HepG2 (cell line): ENCODE data around the gene FBN2. TPM values are rescaled to one million over a fixed set of nuclear protein-coding genes. Genes with fewer than 3 reads are reported as not detected.

ENCODE experiments used
- ATAC-seq: fragments of 200-7000 bp; cut with Tn5 transposase; 3 replicates; pipeline ENCODE4 v1.9.1; 2020; ENCODE audit warnings: mild to moderate bottlenecking, moderate library complexity
- BruUV-seq: library from RNA; stranded (reverse); fragments of 400-500 nt; replicated peaks from 2 replicates; lab custom pipeline; 2021; lab: Mats Ljungman, UMichigan
- CTCF ChIA-PET: fragments of 300-600 bp; formaldehyde crosslinking; extraction: SDS; loops from one replicate; lab custom pipeline; 2021; ENCODE audit warnings: low total read pairs, inconsistent platforms, low intra/inter-chr PET ratio; lab: Yijun Ruan, JAX
- POLR2A ChIA-PET: fragments of 350-600 bp; sonication (Branson Sonifier 250); formaldehyde crosslinking; loops from one replicate; lab custom pipeline; 2020; ENCODE audit warnings: antibody characterized with exemption, inconsistent platforms; lab: Yijun Ruan, JAX
- DNase-seq: peaks from one replicate; pipeline ENCODE4 v3.0.0-alpha.2; 2015; ENCODE audit warnings: low spot score
- FAIRE-seq: peaks from 3 replicates; lab custom pipeline; 2011; peaks lifted over from hg19 to GRCh38; lab: Jason Lieb, UNC
- H2AFZ ChIP-seq: one replicate; pipeline ENCODE4 v1.6.1; 2011; ENCODE audit warnings: low read length, inconsistent platforms
- H3K27ac ChIP-seq: fragments of 300-600 bp; 3 replicates; pipeline ENCODE4 v1.8.0; 2011; ENCODE audit warnings: mixed run types, mild to moderate bottlenecking, mixed read lengths, low read length, inconsistent platforms; ENCODE audit not compliant: insufficient read depth; ENCODE audit errors: extremely low read length
- H3K27me3 ChIP-seq, 2 experiments: fragments of 200-600 bp in 1 of 2; 2 replicates in 1 of 2; 3 replicates in 1 of 2; pipeline versions ENCODE4 v1.6.0 to v1.8.0; 2011; ENCODE audit warnings: low read length in 2 of 2, mild to moderate bottlenecking in 2 of 2, moderate library complexity in 2 of 2, inconsistent platforms in 1 of 2; ENCODE audit not compliant: insufficient read depth in 2 of 2, control insufficient read depth in 1 of 2
- H3K36me3 ChIP-seq, 2 experiments: fragments of 200-600 bp in 1 of 2; replicated peaks in 1 of 2; 2 replicates in 1 of 2; 3 replicates in 1 of 2; pipeline versions ENCODE4 v1.5.1 to v1.8.0; 2011; ENCODE audit warnings: low read length in 2 of 2, inconsistent platforms in 1 of 2; ENCODE audit not compliant: insufficient read depth in 2 of 2, control insufficient read depth in 1 of 2
- H3K4me1 ChIP-seq: 2 replicates; pipeline ENCODE4 v1.5.1; 2012; ENCODE audit warnings: low read length, inconsistent platforms; ENCODE audit not compliant: insufficient read depth
- H3K4me2 ChIP-seq: 2 replicates; pipeline ENCODE4 v1.6.0; 2011; ENCODE audit warnings: low read depth, low read length, inconsistent platforms
- H3K4me3 ChIP-seq, 3 experiments: fragments of 200-600 bp in 1 of 3; sonication (generic), shearing (Covaris generic) in 1 of 3; replicated peaks in 1 of 3; 2 replicates each; pipeline ENCODE4 v1.5.1; 2011 to 2016; ENCODE audit warnings: low read length in 3 of 3, inconsistent platforms in 2 of 3, low read depth in 2 of 3, mild to moderate bottlenecking in 2 of 3, control low read depth in 1 of 3, mixed read lengths in 1 of 3; ENCODE audit not compliant: insufficient read depth in 1 of 3
- H3K79me2 ChIP-seq: one replicate; pipeline ENCODE4 v1.6.1; 2011; ENCODE audit warnings: low read length, inconsistent platforms; ENCODE audit not compliant: insufficient read depth
- H3K9ac ChIP-seq: 2 replicates; pipeline ENCODE4 v1.6.0; 2011; ENCODE audit warnings: mild to moderate bottlenecking, low read depth, low read length, inconsistent platforms; ENCODE audit not compliant: insufficient read depth
- H3K9me3 ChIP-seq: 2 replicates; pipeline ENCODE4 v1.5.1; 2012; ENCODE audit warnings: mild to moderate bottlenecking, low read length
- H4K20me1 ChIP-seq: 2 replicates; pipeline ENCODE4 v1.6.0; 2011; ENCODE audit warnings: inconsistent platforms, mild to moderate bottlenecking, low read length, moderate library complexity; ENCODE audit not compliant: insufficient read depth
- FOXO1 ChIP-seq: sonication (generic); formaldehyde crosslinking; IDR thresholded peaks from 2 replicates; pipeline ENCODE4 v1.4.0; 2020; ENCODE audit warnings: missing genetic modification reagents
- IRF1 ChIP-seq: sonication (generic); formaldehyde crosslinking; IDR thresholded peaks from 2 replicates; pipeline ENCODE4 v1.4.0; 2020; ENCODE audit warnings: low read depth, mild to moderate bottlenecking, missing genetic modification reagents
- KDM5A ChIP-seq: fragments of 200-600 bp; sonication (generic); IDR thresholded peaks from 2 replicates; pipeline ENCODE4 v1.7.0; 2018; ENCODE audit warnings: antibody characterized with exemption, mild to moderate bottlenecking, low read length, borderline replicate concordance
- KMT2A ChIP-seq: sonication (generic); formaldehyde crosslinking; IDR thresholded peaks from 2 replicates; pipeline ENCODE4 v1.4.0; 2020; ENCODE audit warnings: missing genetic modification reagents
- MNT ChIP-seq: fragments of 450-650 bp; IDR thresholded peaks from 2 replicates; pipeline ENCODE4 v1.6.1; 2016
- NR3C1 ChIP-seq: sonication (generic); formaldehyde crosslinking; IDR thresholded peaks from 2 replicates; pipeline ENCODE4 v1.4.0; 2020; ENCODE audit warnings: missing genetic modification reagents
- PHF20 ChIP-seq: sonication (generic); formaldehyde crosslinking; IDR thresholded peaks from 2 replicates; pipeline ENCODE4 v1.5.0; 2020; ENCODE audit warnings: mild to moderate bottlenecking, missing genetic modification reagents
- SP140L ChIP-seq: sonication (generic); formaldehyde crosslinking; IDR thresholded peaks from 2 replicates; pipeline ENCODE4 v1.4.0; 2020; ENCODE audit warnings: missing genetic modification reagents, borderline replicate concordance
- ZNF180 ChIP-seq: sonication (generic); formaldehyde crosslinking; IDR thresholded peaks from 2 replicates; pipeline ENCODE4 v1.4.0; 2020; ENCODE audit warnings: low read depth, missing genetic modification reagents, borderline replicate concordance
- ZNF577 ChIP-seq: sonication (generic); formaldehyde crosslinking; IDR thresholded peaks from 2 replicates; pipeline ENCODE4 v1.4.0; 2020; ENCODE audit warnings: mild to moderate bottlenecking, low read depth, missing genetic modification reagents, borderline replicate concordance
- WGBS: methylation state at CpG from one replicate; pipeline ENCODE4 v1.1.6; 2017; ENCODE audit warnings: low lambda C conversion rate; 5-methylcytosine and 5-hydroxymethylcytosine counted together
- in situ Hi-C: cut with HindIII; loops from 2 replicates; pipeline ENCODE4 v1.10.0; 2017; ENCODE audit warnings: low pct_unique_long_range_greater_than_20kb; ENCODE audit not compliant: extremely low pct_ligation_motif_present
- intact Hi-C: fragments of 100-400 bp; cut with micrococcal nuclease; formaldehyde crosslinking; loops from one replicate; pipeline ENCODE4 v1.10.0; 2022; ENCODE audit not compliant: unreplicated experiment
- polyA plus RNA-seq, 8 experiments: library from polyadenylated mRNA; depleted of rRNA in 3 of 8; stranded (reverse) in 7 of 8; unstranded in 1 of 8; fragments of >200 nt; fragmentation: Illumina TruSeq in 4 of 8; extraction: Trizol in 4 of 8; gene quantifications; 2 replicates each; pipeline versions ENCODE4 v1.2.1 to v1.2.3, GENCODE V29; 2011 to 2016; ENCODE audit warnings: low read depth in 4 of 8, missing spikeins in 1 of 8, mixed read lengths in 1 of 8; ENCODE audit not compliant: insufficient read depth in 1 of 8
- total RNA-seq, 5 experiments: library from RNA; depleted of rRNA; stranded (reverse); fragments of >200 nt; fragmentation: Illumina TruSeq; extraction: Trizol; gene quantifications; 2 replicates each; pipeline ENCODE4 v1.2.3, GENCODE V29; 2016; ENCODE audit warnings: low read depth in 1 of 5

Gene FBN2
- total and polyA plus RNA-seq, 2 of the 13 experiments (the other 11 are each of a cell fraction or from before 2014, with no cell fraction given), result not detected

- H3K4me2 ChIP-seq, result no peak overlapping the region
- in situ Hi-C loops, result no loop called here
- FAIRE-seq (no peak), DNase-seq (no peak), ATAC-seq (no peak)
- no peak overlapping the region for H3K9ac ChIP-seq
- H2AFZ ChIP-seq, result no peak overlapping the region
- ChIA-PET POLR2A (no interaction called here), CTCF (no interaction called here)
- TF ChIP-seq SP140L (CRISPR knock-in tag) (no peak), PHF20 (CRISPR knock-in tag) (no peak), MNT (peak; percentile 87), IRF1 (no peak)
- no peaks in the 10 kb centered on the region for H3K36me3 ChIP-seq
- H4K20me1 ChIP-seq, result no peaks in the 10 kb centered on the region
- no peaks in the 10 kb centered on the region for H3K27me3 ChIP-seq
- no TSS peak for BruUV-seq
- no peaks in the 10 kb centered on the region for H3K4me1 ChIP-seq
- no peak overlapping the region for H3K4me3 ChIP-seq
- no peak overlapping the region for H3K27ac ChIP-seq
- WGBS, result 0% methylated on average over 2 of the region's 2 CpGs
- H3K79me2 ChIP-seq, result no peaks in the 10 kb centered on the region
- intact Hi-C loops, result no loop called here
- H3K9me3 ChIP-seq, result no peaks in the 10 kb centered on the region
These were observed 233.3 kb downstream of the FBN2 start for GRCh38 chr5:128304791-128305190.

DNA sequence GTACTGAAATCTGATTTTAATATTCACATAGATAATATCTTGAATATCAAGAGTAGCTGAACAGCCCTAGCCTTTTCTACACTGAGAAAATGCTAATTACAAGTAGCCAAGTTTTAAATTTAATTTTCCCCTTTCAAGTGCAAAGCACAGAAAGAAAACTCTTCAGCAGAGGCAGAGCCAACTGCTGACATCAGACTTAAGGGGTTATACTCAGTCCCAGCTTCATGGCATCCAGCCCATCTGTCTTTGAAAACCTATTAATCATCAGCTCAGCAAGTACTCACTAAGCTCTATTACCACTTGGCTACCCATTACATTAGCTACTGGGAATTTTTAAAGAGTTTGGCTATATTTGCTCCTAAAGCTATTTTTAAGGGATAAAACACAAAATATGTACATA is 234.0 kb downstream of the FBN2 start:
- Histone ChIP-seq H3K4me2 (no peak overlapping the region), H3K4me3 (no peak overlapping the region), H3K79me2 (no peaks in the 10 kb centered on the region), H3K27ac (no peak overlapping the region), H4K20me1 (no peaks in the 10 kb centered on the region), H2AFZ (no peak overlapping the region), H3K27me3 (no peaks in the 10 kb centered on the region), H3K4me1 (no peaks in the 10 kb centered on the region), H3K9ac (no peak overlapping the region), H3K36me3 (no peaks in the 10 kb centered on the region), H3K9me3 (no peaks in the 10 kb centered on the region)
- FAIRE-seq (no peak), DNase-seq (no peak), ATAC-seq (no peak)
- intact Hi-C loops (no loop called here), in situ Hi-C loops (no loop called here)
- ChIA-PET CTCF (no interaction called here), POLR2A (no interaction called here)
- TF ChIP-seq FOXO1 (no peak), KDM5A (no peak), ZNF180 (CRISPR knock-in tag) (no peak), ZNF577 (no peak), KMT2A (CRISPR knock-in tag) (no peak), NR3C1 (CRISPR knock-in tag) (no peak)
- BruUV-seq, result no TSS peak
